Liver (tissue), 3 donors: ENCODE results near the gene RD3L.

ENCODE experiments used
- CTCF ChIP-seq: fragments of 150-350 bp; IDR thresholded peaks from 2 replicates; pipeline ENCODE4 v1.5.1; 2017; ENCODE audit warnings: improper control_type of control experiment, low read depth, low read length; ENCODE audit not compliant: missing input control
- EGR1 ChIP-seq, 2 donors: IDR thresholded peaks; 2 replicates each; pipeline ENCODE4 v1.6.1; 2016 to 2018; ENCODE audit warnings: antibody characterized with exemption in 2 of 2, low read depth in 2 of 2
- GABPA ChIP-seq, 2 donors: IDR thresholded peaks in 1 of 2; conservative IDR thresholded peaks in 1 of 2; 2 replicates each; pipeline ENCODE4 v1.6.1; 2016; ENCODE audit warnings: antibody characterized with exemption in 2 of 2, mild to moderate bottlenecking in 1 of 2, moderate library complexity in 1 of 2
- JUND ChIP-seq, 2 donors: IDR thresholded peaks; 2 replicates each; pipeline ENCODE4 v1.6.1; 2016; ENCODE audit warnings: antibody characterized with exemption in 2 of 2
- RAD21 ChIP-seq, 2 donors: IDR thresholded peaks; 2 replicates each; pipeline ENCODE4 v1.6.1; 2016; ENCODE audit warnings: antibody characterized with exemption in 2 of 2, mild to moderate bottlenecking in 2 of 2
- SP1 ChIP-seq: IDR thresholded peaks from 2 replicates; pipeline ENCODE4 v1.6.1; 2018; ENCODE audit warnings: antibody characterized with exemption, mild to moderate bottlenecking
- TAF1 ChIP-seq: conservative IDR thresholded peaks from 2 replicates; pipeline ENCODE4 v1.6.1; 2016; ENCODE audit warnings: antibody characterized with exemption, mild to moderate bottlenecking
- YY1 ChIP-seq: IDR thresholded peaks from 2 replicates; pipeline ENCODE4 v1.6.1; 2016; ENCODE audit warnings: antibody characterized with exemption, mild to moderate bottlenecking
- TF ChIP-seq, protein P1 (sequence below): IDR thresholded peaks from 2 replicates; pipeline ENCODE4 v1.6.1; 2016; ENCODE audit warnings: antibody characterized with exemption
- donor health status: healthy.
- donor health status: healthy.

DNA sequence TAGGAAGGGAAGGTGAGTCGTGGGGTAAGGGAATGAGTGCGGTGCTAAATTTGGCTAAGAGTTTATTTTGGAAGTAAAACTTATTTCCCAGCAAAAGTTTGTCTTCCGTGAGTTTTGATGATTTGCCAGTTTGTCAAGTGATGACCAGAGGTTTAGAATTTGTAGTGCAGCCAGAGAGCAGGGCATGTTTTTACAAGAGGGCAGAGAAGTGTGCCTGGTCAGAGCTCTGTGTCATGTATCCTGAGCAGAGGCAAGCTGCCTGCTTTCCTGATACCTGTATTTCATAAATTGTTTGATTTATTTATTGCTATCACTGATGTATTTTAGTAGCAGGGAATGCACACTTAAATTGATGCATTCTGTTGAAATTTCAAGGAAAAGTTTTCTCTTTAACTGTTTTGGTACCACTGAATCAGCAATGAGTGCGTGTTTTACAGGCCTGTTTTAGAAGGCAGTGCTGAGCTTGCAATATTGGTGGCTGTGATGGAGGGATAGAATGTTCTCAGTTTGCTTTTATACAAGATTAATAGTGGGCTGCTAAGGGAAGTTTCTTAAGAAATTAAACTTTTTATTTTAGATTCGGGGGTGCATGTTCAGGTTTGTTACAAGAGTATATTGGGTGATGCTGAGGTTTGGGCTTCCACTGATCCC lies 19.7 kb upstream of the RD3L start:
- TF ChIP-seq EGR1 (IDR thresholded peaks at IDR 0.05; ENCODE audit: low read depth in 2 of 2) (no peak), CTCF (no peak), JUND (IDR thresholded peaks at IDR 0.05) (no peak), TAF1 (no peak), YY1 (no peak), RAD21 (IDR thresholded peaks at IDR 0.05) (no peak), SP1 (no peak), GABPA (IDR thresholded peaks at IDR 0.05 in 1 of 2, conservative IDR thresholded peaks at IDR 0.05 in 1 of 2) (no peak)
- TF ChIP-seq, protein P1, sequence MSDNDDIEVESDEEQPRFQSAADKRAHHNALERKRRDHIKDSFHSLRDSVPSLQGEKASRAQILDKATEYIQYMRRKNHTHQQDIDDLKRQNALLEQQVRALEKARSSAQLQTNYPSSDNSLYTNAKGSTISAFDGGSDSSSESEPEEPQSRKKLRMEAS = no peak
